ENCODE measurements around the gene FLVCR2. TPM values are rescaled to one million over a fixed set of nuclear protein-coding genes. Genes with fewer than 3 reads are reported as not detected.

Gene FLVCR2
- total and polyA plus RNA-seq, 2 donors from 2014 or later, result 7.1 to 17.0 TPM

DNA sequence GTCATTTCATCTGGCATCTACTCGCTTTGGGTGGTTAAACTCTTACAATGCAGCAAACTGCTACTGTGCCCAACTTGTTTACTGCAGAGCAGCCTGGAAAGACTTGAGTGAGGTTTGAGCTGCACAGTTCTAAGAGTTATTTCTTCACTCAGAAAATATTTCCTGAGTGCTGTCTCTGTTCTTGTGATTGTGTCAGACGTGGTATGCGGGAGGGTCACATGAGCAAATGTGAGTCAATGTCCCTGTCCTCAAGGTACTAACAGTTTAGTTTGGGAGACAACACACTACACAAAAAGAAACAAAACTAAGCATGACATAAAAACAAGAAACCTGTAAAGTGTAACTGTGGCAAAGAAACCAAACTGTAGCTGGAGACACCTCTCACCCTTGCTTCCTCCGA, 32.4 kb downstream of the FLVCR2 start:
- DNase-seq (no peak), FAIRE-seq (no peak)
- Histone ChIP-seq H3K36me3 (ENCODE audit: control insufficient read depth in 2 of 3, insufficient read depth in 3 of 3, low read length in 3 of 3) (no peaks in the 10 kb centered on the region), H3K4me3 (ENCODE audit: low read length in 3 of 3) (no peak overlapping the region), H3K4me1 (ENCODE audit: control insufficient read depth in 2 of 3, insufficient read depth in 2 of 3, low read depth in 1 of 3, low read length in 3 of 3) (peaks cover 0 to 14% (median 7%) of the 10 kb centered on the region in 3 donors), H3K27me3 (ENCODE audit: control insufficient read depth, insufficient read depth, low read length) (no peaks in the 10 kb centered on the region), H3K9ac (ENCODE audit: low read length in 3 of 3) (no peak overlapping the region), H3K9me3 (ENCODE audit: control insufficient read depth in 2 of 3, insufficient read depth in 1 of 3, low read length in 3 of 3) (no peaks in the 10 kb centered on the region), H3K27ac (ENCODE audit: low read depth in 2 of 2, low read length in 2 of 2) (peak overlapping the region; percentile 5 to 40)
- intact Hi-C loops (cut with DNase I), result no loop called here
- TF ChIP-seq, protein P1, sequence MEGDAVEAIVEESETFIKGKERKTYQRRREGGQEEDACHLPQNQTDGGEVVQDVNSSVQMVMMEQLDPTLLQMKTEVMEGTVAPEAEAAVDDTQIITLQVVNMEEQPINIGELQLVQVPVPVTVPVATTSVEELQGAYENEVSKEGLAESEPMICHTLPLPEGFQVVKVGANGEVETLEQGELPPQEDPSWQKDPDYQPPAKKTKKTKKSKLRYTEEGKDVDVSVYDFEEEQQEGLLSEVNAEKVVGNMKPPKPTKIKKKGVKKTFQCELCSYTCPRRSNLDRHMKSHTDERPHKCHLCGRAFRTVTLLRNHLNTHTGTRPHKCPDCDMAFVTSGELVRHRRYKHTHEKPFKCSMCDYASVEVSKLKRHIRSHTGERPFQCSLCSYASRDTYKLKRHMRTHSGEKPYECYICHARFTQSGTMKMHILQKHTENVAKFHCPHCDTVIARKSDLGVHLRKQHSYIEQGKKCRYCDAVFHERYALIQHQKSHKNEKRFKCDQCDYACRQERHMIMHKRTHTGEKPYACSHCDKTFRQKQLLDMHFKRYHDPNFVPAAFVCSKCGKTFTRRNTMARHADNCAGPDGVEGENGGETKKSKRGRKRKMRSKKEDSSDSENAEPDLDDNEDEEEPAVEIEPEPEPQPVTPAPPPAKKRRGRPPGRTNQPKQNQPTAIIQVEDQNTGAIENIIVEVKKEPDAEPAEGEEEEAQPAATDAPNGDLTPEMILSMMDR (IDR thresholded peaks at IDR 0.05; ENCODE audit: borderline replicate concordance, extremely low read depth, insufficient read depth), result no peak

- H3K36me3 ChIP-seq (ENCODE audit: control insufficient read depth in 2 of 3, insufficient read depth in 3 of 3, low read length in 3 of 3), result no peaks in the 10 kb centered on the region
- H3K27ac ChIP-seq (ENCODE audit: low read depth in 2 of 2, low read length in 2 of 2), result no peak overlapping the region
- FAIRE-seq, result no peak
- peak in 1 of 5 donors; percentile 22 for DNase-seq
- H3K27me3 ChIP-seq (ENCODE audit: control insufficient read depth, insufficient read depth, low read length), result no peaks in the 10 kb centered on the region
- no peaks in the 10 kb centered on the region for H3K9me3 ChIP-seq (ENCODE audit: control insufficient read depth in 2 of 3, insufficient read depth in 1 of 3, low read length in 3 of 3)
- TF ChIP-seq, protein P1 (IDR thresholded peaks at IDR 0.05; ENCODE audit: borderline replicate concordance, extremely low read depth, insufficient read depth), result no peak
- H3K9ac ChIP-seq (ENCODE audit: low read length in 3 of 3), result no peak overlapping the region
- no peak overlapping the region for H3K4me3 ChIP-seq (ENCODE audit: low read length in 3 of 3)
- peaks cover 0 to 11% (median 7%) of the 10 kb centered on the region in 3 donors for H3K4me1 ChIP-seq (ENCODE audit: control insufficient read depth in 2 of 3, insufficient read depth in 2 of 3, low read depth in 1 of 3, low read length in 3 of 3)
- intact Hi-C loops (cut with DNase I), result no loop called here
Measured at GRCh38 chr14:75612157-75612556, 33.7 kb downstream of the FLVCR2 start.

DNA sequence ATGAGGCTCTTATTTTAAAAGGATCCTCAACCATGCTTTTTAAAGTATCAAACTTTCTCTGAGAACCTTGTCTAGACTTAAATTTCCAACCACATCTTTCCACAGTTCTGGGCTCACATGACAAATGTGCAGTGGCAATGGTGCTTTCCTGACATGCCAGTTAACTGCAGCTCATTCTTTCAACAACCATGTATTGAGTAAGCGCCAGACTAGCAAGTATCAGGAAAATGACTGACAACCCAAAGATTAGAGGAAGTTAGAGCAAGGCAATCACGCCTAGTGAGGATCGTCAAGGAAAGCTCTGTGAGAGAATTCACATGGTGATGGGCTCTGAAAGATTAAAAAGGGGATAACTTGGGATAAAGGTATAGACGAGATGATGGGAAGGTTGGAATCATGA, 35.8 kb downstream of the FLVCR2 start:
- intact Hi-C loops (cut with DNase I), result no loop called here
- no peaks in the 10 kb centered on the region for H3K9me3 ChIP-seq (ENCODE audit: control insufficient read depth in 2 of 3, insufficient read depth in 1 of 3, low read length in 3 of 3)
- TF ChIP-seq, protein P1 (IDR thresholded peaks at IDR 0.05; ENCODE audit: borderline replicate concordance, extremely low read depth, insufficient read depth), result no peak

GRCh38 chr14:75615200-75615599, 36.8 kb downstream of the FLVCR2 start:
- no peaks in the 10 kb centered on the region for H3K27me3 ChIP-seq (ENCODE audit: control insufficient read depth, insufficient read depth, low read length)
- H3K9me3 ChIP-seq (ENCODE audit: control insufficient read depth in 2 of 3, insufficient read depth in 1 of 3, low read length in 3 of 3), result no peaks in the 10 kb centered on the region
- H3K36me3 ChIP-seq (ENCODE audit: control insufficient read depth in 2 of 3, insufficient read depth in 3 of 3, low read length in 3 of 3), result no peaks in the 10 kb centered on the region
- FAIRE-seq (no peak), DNase-seq (no peak)
- peaks cover 0 to 16% (median 0%) of the 10 kb centered on the region in 3 donors for H3K4me1 ChIP-seq (ENCODE audit: control insufficient read depth in 2 of 3, insufficient read depth in 2 of 3, low read depth in 1 of 3, low read length in 3 of 3)
- no peak overlapping the region for H3K4me3 ChIP-seq (ENCODE audit: low read length in 3 of 3)
- no peak overlapping the region for H3K27ac ChIP-seq (ENCODE audit: low read depth in 2 of 2, low read length in 2 of 2)
- no peak overlapping the region for H3K9ac ChIP-seq (ENCODE audit: low read length in 3 of 3)
- intact Hi-C loops (cut with DNase I), result no loop called here
- TF ChIP-seq, protein P1 (IDR thresholded peaks at IDR 0.05; ENCODE audit: borderline replicate concordance, extremely low read depth, insufficient read depth), result no peak

More for the DNA sequence above, 35.8 kb downstream of the FLVCR2 start:
- peaks cover 0 to 11% (median 7%) of the 10 kb centered on the region in 3 donors for H3K4me1 ChIP-seq (ENCODE audit: control insufficient read depth in 2 of 3, insufficient read depth in 2 of 3, low read depth in 1 of 3, low read length in 3 of 3)
- no peak overlapping the region for H3K4me3 ChIP-seq (ENCODE audit: low read length in 3 of 3)
- FAIRE-seq (no peak), DNase-seq (no peak)
- H3K36me3 ChIP-seq (ENCODE audit: control insufficient read depth in 2 of 3, insufficient read depth in 3 of 3, low read length in 3 of 3), result no peaks in the 10 kb centered on the region
- no peak overlapping the region for H3K27ac ChIP-seq (ENCODE audit: low read depth in 2 of 2, low read length in 2 of 2)
- H3K27me3 ChIP-seq (ENCODE audit: control insufficient read depth, insufficient read depth, low read length), result no peaks in the 10 kb centered on the region
- no peak overlapping the region for H3K9ac ChIP-seq (ENCODE audit: low read length in 3 of 3)
